Measurements from ENCODE around the gene ZSCAN5C.
A peak's percentile ranks its signal among the peaks of the same experiment; 100 is the strongest.
"Not testable (repeated sequence)": the region's sequence is repeated elsewhere in the genome, so short reads cannot be mapped to it uniquely, and the experiment has no call there.

The ZSCAN5C gene

GRCh38 chr19:56218961-56219360 is 16.9 kb downstream of the ZSCAN5C start:
- no peak overlapping the region for H3K27ac Mint-ChIP-seq
- no peaks in the 10 kb centered on the region for H3K9me3 Mint-ChIP-seq
- peaks cover 33% of the 10 kb centered on the region for H3K36me3 Mint-ChIP-seq
- H3K4me3 Mint-ChIP-seq: no peak overlapping the region
- no peak for ATAC-seq
- H3K4me1 Mint-ChIP-seq: no peaks in the 10 kb centered on the region
- H3K27me3 Mint-ChIP-seq: peaks cover 33% of the 10 kb centered on the region

- not testable (repeated sequence) for H3K4me1 Mint-ChIP-seq, H3K27ac Mint-ChIP-seq, H3K9me3 Mint-ChIP-seq, H3K4me3 Mint-ChIP-seq, ATAC-seq
- Mint-ChIP-seq H3K27me3 (peaks cover 13% of the 10 kb centered on the region), H3K36me3 (peaks cover 38% of the 10 kb centered on the region)
These were observed 19.4 kb downstream of the ZSCAN5C start for GRCh38 chr19:56221442-56221841.

- no peak overlapping the region for H3K4me3 Mint-ChIP-seq
- H3K4me1 Mint-ChIP-seq: no peaks in the 10 kb centered on the region
- peaks cover 38% of the 10 kb centered on the region for H3K36me3 Mint-ChIP-seq
- peaks cover 13% of the 10 kb centered on the region for H3K27me3 Mint-ChIP-seq
- no peak overlapping the region for H3K27ac Mint-ChIP-seq
- H3K9me3 Mint-ChIP-seq: no peaks in the 10 kb centered on the region
- no peak for ATAC-seq
These were observed 19.8 kb downstream of the ZSCAN5C start for GRCh38 chr19:56221851-56222250.

- Mint-ChIP-seq H3K27me3 (peaks cover 8% of the 10 kb centered on the region), H3K36me3 (peaks cover 38% of the 10 kb centered on the region), H3K27ac (no peak overlapping the region), H3K4me1 (no peaks in the 10 kb centered on the region), H3K9me3 (no peaks in the 10 kb centered on the region), H3K4me3 (no peak overlapping the region)
- ATAC-seq: no peak
These were observed 20.8 kb downstream of the ZSCAN5C start for GRCh38 chr19:56222901-56223300.

GRCh38 chr19:56223481-56223880 is 21.4 kb downstream of the ZSCAN5C start:
- Mint-ChIP-seq H3K4me3 (no peak overlapping the region), H3K9me3 (no peaks in the 10 kb centered on the region), H3K4me1 (no peaks in the 10 kb centered on the region), H3K27ac (no peak overlapping the region), H3K36me3 (peaks cover 38% of the 10 kb centered on the region), H3K27me3 (peaks cover 2% of the 10 kb centered on the region)
- no peak for ATAC-seq

GRCh38 chr19:56245121-56245740 is 43.2 kb downstream of the ZSCAN5C start:
- no peak for ATAC-seq
- Mint-ChIP-seq H3K36me3 (peaks cover 7% of the 10 kb centered on the region), H3K4me3 (no peak overlapping the region), H3K4me1 (no peaks in the 10 kb centered on the region), H3K9me3 (no peaks in the 10 kb centered on the region), H3K27ac (no peak overlapping the region), H3K27me3 (no peaks in the 10 kb centered on the region)

GRCh38 chr19:56245764-56246163 is 43.7 kb downstream of the ZSCAN5C start:
- H3K4me1 Mint-ChIP-seq, H3K27ac Mint-ChIP-seq, ATAC-seq, H3K36me3 Mint-ChIP-seq, H3K4me3 Mint-ChIP-seq, H3K27me3 Mint-ChIP-seq, H3K9me3 Mint-ChIP-seq: not testable (repeated sequence)

GRCh38 chr19:56248736-56249338 is 46.8 kb downstream of the ZSCAN5C start:
- ATAC-seq, H3K9me3 Mint-ChIP-seq, H3K4me1 Mint-ChIP-seq, H3K36me3 Mint-ChIP-seq, H3K27me3 Mint-ChIP-seq, H3K27ac Mint-ChIP-seq, H3K4me3 Mint-ChIP-seq: not testable (repeated sequence)

- ATAC-seq: peak; percentile 64
- Mint-ChIP-seq H3K36me3 (peaks cover 10% of the 10 kb centered on the region), H3K27ac (no peak overlapping the region)
These were observed 50.8 kb downstream of the ZSCAN5C start for GRCh38 chr19:56252699-56253422.

GRCh38 chr19:56253737-56254136 is 51.7 kb downstream of the ZSCAN5C start:
- no peak overlapping the region for H3K4me3 Mint-ChIP-seq
- H3K36me3 Mint-ChIP-seq: peaks cover 10% of the 10 kb centered on the region
- peak; percentile 20 for ATAC-seq
- no peaks in the 10 kb centered on the region for H3K27me3 Mint-ChIP-seq
- H3K9me3 Mint-ChIP-seq: peaks cover 4% of the 10 kb centered on the region
- H3K27ac Mint-ChIP-seq: no peak overlapping the region
- H3K4me1 Mint-ChIP-seq: no peaks in the 10 kb centered on the region

More at GRCh38 chr19:56252699-56253422, 50.8 kb downstream of the ZSCAN5C start:
- Mint-ChIP-seq H3K27me3 (no peaks in the 10 kb centered on the region), H3K4me3 (no peak overlapping the region), H3K9me3 (peaks cover 4% of the 10 kb centered on the region), H3K4me1 (no peaks in the 10 kb centered on the region)

- no peaks in the 10 kb centered on the region for H3K9me3 Mint-ChIP-seq
- ATAC-seq: no peak
- H3K27me3 Mint-ChIP-seq: no peaks in the 10 kb centered on the region
- H3K36me3 Mint-ChIP-seq: peaks cover 3% of the 10 kb centered on the region
- H3K4me3 Mint-ChIP-seq: no peak overlapping the region
- no peak overlapping the region for H3K27ac Mint-ChIP-seq
- no peaks in the 10 kb centered on the region for H3K4me1 Mint-ChIP-seq
These were observed 56.2 kb downstream of the ZSCAN5C start for GRCh38 chr19:56258272-56258671.
